22Rv1 (cell line): ENCODE measurements around the gene CABLES1.

Source experiments
- H3K27ac ChIP-seq: fragments of 450-650 bp; 2 replicates; pipeline ENCODE4 v1.5.1; 2017
- CTCF ChIP-seq: fragments of 450-650 bp; IDR thresholded peaks from 2 replicates; pipeline ENCODE4 v1.5.1; 2017; ENCODE audit warnings: mild to moderate bottlenecking
- ZFX ChIP-seq: fragments of 450-650 bp; IDR thresholded peaks from 2 replicates; pipeline ENCODE4 v1.6.1; 2017; ENCODE audit warnings: antibody characterized with exemption, borderline replicate concordance

CABLES1 gene

GRCh38 chr18:23201741-23202140 lies 66.5 kb downstream of the CABLES1 start:
- TF ChIP-seq CTCF (no peak), ZFX (no peak)
- H3K27ac ChIP-seq, result no peak overlapping the region

- TF ChIP-seq CTCF (no peak), ZFX (no peak)
- H3K27ac ChIP-seq, result no peak overlapping the region
Observed at GRCh38 chr18:23203891-23204432, 68.7 kb downstream of the CABLES1 start.

GRCh38 chr18:23204589-23205235 lies 69.4 kb downstream of the CABLES1 start:
- no peak for TF ChIP-seq ZFX
- TF ChIP-seq CTCF, result no peak
- no peak overlapping the region for H3K27ac ChIP-seq

- H3K27ac ChIP-seq, result no peak overlapping the region
- TF ChIP-seq ZFX, result no peak
- TF ChIP-seq CTCF, result no peak
Observed at GRCh38 chr18:23205980-23206379, 70.7 kb downstream of the CABLES1 start.

GRCh38 chr18:23207191-23207955 lies 72.1 kb downstream of the CABLES1 start:
- TF ChIP-seq ZFX (no peak), CTCF (peak; percentile 58)
- H3K27ac ChIP-seq, result no peak overlapping the region

GRCh38 chr18:23207994-23208393 lies 72.7 kb downstream of the CABLES1 start:
- no peak overlapping the region for H3K27ac ChIP-seq
- no peak for TF ChIP-seq CTCF
- TF ChIP-seq ZFX, result no peak

GRCh38 chr18:23208600-23208999 lies 73.3 kb downstream of the CABLES1 start:
- no peak for TF ChIP-seq ZFX
- TF ChIP-seq CTCF, result no peak
- H3K27ac ChIP-seq, result no peak overlapping the region
